SK-N-SH (cell line): ENCODE results near the gene TSPAN32. TPM values are rescaled to one million over a fixed set of nuclear protein-coding genes. Genes with fewer than 3 reads are reported as not detected.

ENCODE experiments used
- CTCF ChIA-PET: fragments of 300-600, 350-600 bp; formaldehyde crosslinking; extraction: SDS; loops from one replicate; lab custom pipeline; 2021; lab: Yijun Ruan, JAX
- POLR2A ChIA-PET: fragments of 350-600 bp; sonication (Branson Sonifier 250); formaldehyde crosslinking; extraction: SDS; loops from one replicate; lab custom pipeline; 2020; ENCODE audit warnings: antibody characterized with exemption, inconsistent platforms; lab: Yijun Ruan, JAX
- DNase-seq: peaks from one replicate; pipeline ENCODE4 v3.0.0; 2012
- H2AFZ ChIP-seq: fragments of 200-600 bp; sonication (generic); 2 replicates; pipeline ENCODE4 v1.8.1; 2016; ENCODE audit warnings: antibody characterized with exemption, mild to moderate bottlenecking, low read depth
- H3F3A ChIP-seq: fragments of 200-600 bp; sonication (generic); replicated peaks from 2 replicates; pipeline ENCODE3; 2016; ENCODE audit warnings: antibody characterized with exemption, mild to moderate bottlenecking; ENCODE audit not compliant: insufficient read depth
- H3K27ac ChIP-seq, 2 experiments: fragments of 200-500 bp in 1 of 2; fragments of 200-600 bp in 1 of 2; sonication (Bioruptor generic) in 1 of 2; sonication (generic), shearing (Covaris generic) in 1 of 2; 2 replicates each; pipeline versions ENCODE4 v1.5.1 to v1.6.1; 2014 to 2016; ENCODE audit warnings: low read depth in 2 of 2, inconsistent platforms in 1 of 2, low read length in 1 of 2, mild to moderate bottlenecking in 1 of 2, mixed read lengths in 1 of 2
- H3K27me3 ChIP-seq: fragments of 200-600 bp; sonication (generic), shearing (Covaris generic); 2 replicates; pipeline ENCODE4 v1.6.1; 2016; ENCODE audit warnings: mixed run types; ENCODE audit not compliant: insufficient read depth
- H3K36me3 ChIP-seq, 2 experiments: fragments of 200-500 bp in 1 of 2; fragments of 200-600 bp in 1 of 2; sonication (Bioruptor generic) in 1 of 2; sonication (generic) in 1 of 2; replicated peaks in 1 of 2; 2 replicates each; pipeline versions ENCODE3 to v1.5.1; 2014 to 2016; ENCODE audit warnings: low read length in 1 of 2, mild to moderate bottlenecking in 1 of 2; ENCODE audit not compliant: insufficient read depth in 2 of 2, control insufficient read depth in 1 of 2
- H3K4me1 ChIP-seq, 2 experiments: fragments of 200-500 bp in 1 of 2; fragments of 200-600 bp in 1 of 2; sonication (Bioruptor generic) in 1 of 2; sonication (generic), shearing (Covaris generic) in 1 of 2; 2 replicates each; pipeline versions ENCODE4 v1.5.1 to v1.6.1; 2014 to 2016; ENCODE audit warnings: low read depth in 1 of 2, low read length in 1 of 2, mixed run types in 1 of 2; ENCODE audit not compliant: insufficient read depth in 2 of 2, control insufficient read depth in 1 of 2
- H3K4me2 ChIP-seq: fragments of 200-600 bp; sonication (generic), shearing (Covaris generic); 2 replicates; pipeline ENCODE4 v1.6.1; 2017; ENCODE audit warnings: mixed run types
- H3K4me3 ChIP-seq, 2 experiments: fragments of 200-500 bp in 1 of 2; fragments of 200-600 bp in 1 of 2; sonication (Bioruptor generic) in 1 of 2; sonication (generic), shearing (Covaris generic) in 1 of 2; 2 replicates each; pipeline versions ENCODE4 v1.5.1 to v1.8.1; 2014 to 2016; ENCODE audit warnings: low read depth in 2 of 2, inconsistent platforms in 1 of 2, low read length in 1 of 2, mild to moderate bottlenecking in 1 of 2, mixed read lengths in 1 of 2, moderate library complexity in 1 of 2
- H3K79me2 ChIP-seq: fragments of 200-600 bp; sonication (generic); 2 replicates; pipeline ENCODE4 v1.8.1; 2017; ENCODE audit warnings: mild to moderate bottlenecking; ENCODE audit not compliant: insufficient read depth
- H3K9ac ChIP-seq: fragments of 200-600 bp; sonication (generic); 2 replicates; pipeline ENCODE4 v1.6.1; 2017; ENCODE audit warnings: mixed run types
- H3K9me2 ChIP-seq: fragments of 200-600 bp; sonication (generic); 2 replicates; pipeline ENCODE4 v1.6.1; 2017; ENCODE audit warnings: mixed run types
- H3K9me3 ChIP-seq: fragments of 200-600 bp; sonication (generic); 2 replicates; pipeline ENCODE4 v1.6.1; 2017; ENCODE audit warnings: mixed run types, mild to moderate bottlenecking, moderate library complexity
- H4K20me1 ChIP-seq: fragments of 200-600 bp; sonication (generic); 2 replicates; pipeline ENCODE4 v1.6.1; 2017; ENCODE audit warnings: mild to moderate bottlenecking, mixed run types; ENCODE audit not compliant: insufficient read depth
- EP300 ChIP-seq, 2 experiments: IDR thresholded peaks; 2 replicates each; pipeline versions ENCODE4 v1.4.0 to v1.6.1; 2012; ENCODE audit warnings: borderline replicate concordance in 1 of 2, low read depth in 1 of 2, low read length in 1 of 2
- FOXJ3 ChIP-seq: sonication (generic); formaldehyde crosslinking; IDR thresholded peaks from 2 replicates; pipeline ENCODE4 v1.5.1; 2020; ENCODE audit warnings: mild to moderate bottlenecking, missing genetic modification reagents
- FOXM1 ChIP-seq: IDR thresholded peaks from 2 replicates; pipeline ENCODE4 v1.4.0; 2012; ENCODE audit warnings: low read depth, mild to moderate bottlenecking
- IRF3 ChIP-seq: fragments of 150-350 bp; IDR thresholded peaks from 2 replicates; pipeline ENCODE4 v1.6.1; 2016; ENCODE audit warnings: mild to moderate bottlenecking, low read depth, low read length
- JUND ChIP-seq: IDR thresholded peaks from 2 replicates; pipeline ENCODE4 v1.4.0; 2012
- MAX ChIP-seq: IDR thresholded peaks from 2 replicates; pipeline ENCODE4 v1.4.0; 2012; ENCODE audit warnings: low read depth
- NFIC ChIP-seq: IDR thresholded peaks from 2 replicates; pipeline ENCODE4 v1.4.0; 2012; ENCODE audit warnings: borderline replicate concordance
- PBX3 ChIP-seq: IDR thresholded peaks from 2 replicates; pipeline ENCODE4; 2012
- REST ChIP-seq: IDR thresholded peaks from 2 replicates; pipeline ENCODE4 v1.6.1; 2012; ENCODE audit warnings: mild to moderate bottlenecking, low read depth, low read length, moderate library complexity
- SMC3 ChIP-seq: IDR thresholded peaks from 2 replicates; pipeline ENCODE4 v1.6.1; 2012; ENCODE audit warnings: low read depth, low read length, improper control_type of control experiment
- TCF12 ChIP-seq: IDR thresholded peaks from 2 replicates; pipeline ENCODE4 v1.4.0; 2012
- USF1 ChIP-seq: IDR thresholded peaks from 2 replicates; pipeline ENCODE4 v1.4.0; 2012; ENCODE audit warnings: low read depth, borderline replicate concordance
- ZBTB33 ChIP-seq: IDR thresholded peaks from 2 replicates; pipeline ENCODE4 v1.4.0; 2012; ENCODE audit warnings: low read depth, borderline replicate concordance
- WGBS: methylation state at CpG from one replicate; pipeline ENCODE4 v1.1.6; 2017; ENCODE audit warnings: low lambda C conversion rate; 5-methylcytosine and 5-hydroxymethylcytosine counted together
- polyA plus RNA-seq, 3 experiments: library from polyadenylated mRNA; depleted of rRNA; stranded (reverse); fragments of >200 nt; gene quantifications; 2 replicates each; pipeline ENCODE4 v1.2.3, GENCODE V29; 2012

TSPAN32 gene
- polyA plus RNA-seq, 1 of the 3 experiments (the other 2 are of a cell fraction): 0.12 TPM

- Histone ChIP-seq H3K79me2 (no peaks in the 10 kb centered on the region), H3K27ac (no peak overlapping the region), H3F3A (peaks cover 4% of the 10 kb centered on the region), H3K9me2 (no peaks in the 10 kb centered on the region), H4K20me1 (no peaks in the 10 kb centered on the region), H2AFZ (no peak overlapping the region), H3K27me3 (no peaks in the 10 kb centered on the region), H3K36me3 (no peaks in the 10 kb centered on the region), H3K4me2 (no peak overlapping the region), H3K9ac (no peak overlapping the region), H3K4me1 (peaks cover 24 to 40% of the 10 kb centered on the region in 2 experiments; a peak in 3 of 4 replicates), H3K4me3 (no peak overlapping the region), H3K9me3 (no peaks in the 10 kb centered on the region)
- WGBS: 89% methylated on average over 18 of the region's 23 CpGs
- CTCF ChIA-PET: interaction anchor here (5.0 to 13.9 kb wide), 3 partner anchors 92 to 115 kb away, joined by 70 to 318 read pairs (median 101); partner anchors contain the start of gene TSSC4
- DNase-seq: no peak
- POLR2A ChIA-PET: no interaction called here
- TF ChIP-seq REST: no peak
- no peak for TF ChIP-seq JUND
- no peak for TF ChIP-seq SMC3
Measured at GRCh38 chr11:2307501-2308331, 5.9 kb downstream of the TSPAN32 start.

- Histone ChIP-seq H3K27ac (no peak overlapping the region), H3K9ac (no peak overlapping the region), H3K9me2 (no peaks in the 10 kb centered on the region), H3K9me3 (no peaks in the 10 kb centered on the region), H3K36me3 (no peaks in the 10 kb centered on the region), H3K4me1 (peaks cover 26 to 30% of the 10 kb centered on the region in 2 experiments; a peak in 3 of 4 replicates), H3K4me3 (no peak overlapping the region), H3K27me3 (no peaks in the 10 kb centered on the region), H4K20me1 (no peaks in the 10 kb centered on the region), H3K79me2 (no peaks in the 10 kb centered on the region), H3F3A (peaks cover 4% of the 10 kb centered on the region), H3K4me2 (no peak overlapping the region), H2AFZ (no peak overlapping the region)
- ChIA-PET POLR2A (no interaction called here), CTCF (interaction anchor here (10.5 kb wide), 1 partner anchor 112 kb away, joined by 101 read pairs; no protein-coding TSS in a partner anchor)
- WGBS: 73% methylated on average over 4 of the region's 7 CpGs
- no peak for DNase-seq
- TF ChIP-seq EP300 (IDR thresholded peaks at IDR 0.05; ENCODE audit: borderline replicate concordance in 1 of 2, low read depth in 1 of 2, low read length in 1 of 2) (no peak), FOXM1 (no peak), USF1 (no peak), MAX (no peak), PBX3 (no peak), IRF3 (no peak), NFIC (no peak), FOXJ3 (CRISPR knock-in tag) (no peak), ZBTB33 (no peak), TCF12 (no peak)
- TF ChIP-seq, all 33 proteins: peak for 0
Measured at GRCh38 chr11:2308713-2309112, 6.9 kb downstream of the TSPAN32 start.
